MM.1S (cell line): ENCODE measurements around the gene CSNK1D.
"Not testable (repeated sequence)": the region's sequence is repeated elsewhere in the genome, so short reads cannot be mapped to it uniquely, and the experiment has no call there.

Experiments
- EZH2 ChIP-seq: fragments of 300-600 bp; sonication (generic); optimal IDR thresholded peaks from 2 replicates; pipeline ENCODE3; 2017; ENCODE audit warnings: low read depth, mild to moderate bottlenecking, antibody characterized with exemption, low read length, mixed read lengths
- EZH2phosphoT487 ChIP-seq: fragments of 300-600 bp; sonication (generic); IDR thresholded peaks from 2 replicates; pipeline ENCODE4 v1.6.1; 2018; ENCODE audit warnings: antibody characterized with exemption, low read length
- TF ChIP-seq, protein P1 (sequence below): fragments of 300-600 bp; sonication (generic); IDR thresholded peaks from 2 replicates; pipeline ENCODE4 v1.5.1; 2016; ENCODE audit warnings: antibody characterized with exemption, low read length, mixed read lengths

DNA sequence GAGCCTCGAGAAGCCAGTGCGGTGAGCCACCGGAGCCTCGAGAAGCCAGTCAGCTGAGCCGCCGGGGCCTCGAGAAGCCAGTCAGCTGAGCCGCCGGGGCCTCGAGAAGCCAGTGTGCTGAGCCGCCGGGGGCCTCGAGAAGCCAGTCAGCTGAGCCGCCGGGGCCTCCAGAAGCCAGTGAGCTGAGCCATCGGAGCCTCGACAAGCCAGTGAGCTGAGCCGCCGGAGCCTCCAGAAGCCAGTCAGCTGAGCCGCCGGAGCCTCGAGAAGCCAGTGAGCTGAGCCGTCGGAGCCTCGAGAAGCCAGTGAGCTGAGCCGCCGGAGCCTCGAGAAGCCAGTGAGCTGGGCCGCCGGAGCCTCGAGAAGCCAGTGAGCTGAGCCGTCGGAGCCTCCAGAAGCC is 18.8 kb downstream of the CSNK1D start:
- TF ChIP-seq, protein P1, sequence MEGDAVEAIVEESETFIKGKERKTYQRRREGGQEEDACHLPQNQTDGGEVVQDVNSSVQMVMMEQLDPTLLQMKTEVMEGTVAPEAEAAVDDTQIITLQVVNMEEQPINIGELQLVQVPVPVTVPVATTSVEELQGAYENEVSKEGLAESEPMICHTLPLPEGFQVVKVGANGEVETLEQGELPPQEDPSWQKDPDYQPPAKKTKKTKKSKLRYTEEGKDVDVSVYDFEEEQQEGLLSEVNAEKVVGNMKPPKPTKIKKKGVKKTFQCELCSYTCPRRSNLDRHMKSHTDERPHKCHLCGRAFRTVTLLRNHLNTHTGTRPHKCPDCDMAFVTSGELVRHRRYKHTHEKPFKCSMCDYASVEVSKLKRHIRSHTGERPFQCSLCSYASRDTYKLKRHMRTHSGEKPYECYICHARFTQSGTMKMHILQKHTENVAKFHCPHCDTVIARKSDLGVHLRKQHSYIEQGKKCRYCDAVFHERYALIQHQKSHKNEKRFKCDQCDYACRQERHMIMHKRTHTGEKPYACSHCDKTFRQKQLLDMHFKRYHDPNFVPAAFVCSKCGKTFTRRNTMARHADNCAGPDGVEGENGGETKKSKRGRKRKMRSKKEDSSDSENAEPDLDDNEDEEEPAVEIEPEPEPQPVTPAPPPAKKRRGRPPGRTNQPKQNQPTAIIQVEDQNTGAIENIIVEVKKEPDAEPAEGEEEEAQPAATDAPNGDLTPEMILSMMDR: not testable (repeated sequence)
- not testable (repeated sequence) for TF ChIP-seq EZH2, EZH2phosphoT487
